IPS DF 19.7 (cell line): ENCODE data around the gene UGT3A1.
A peak's percentile ranks its signal among the peaks of the same experiment; 100 is the strongest.
"Not testable (repeated sequence)": the region's sequence is repeated elsewhere in the genome, so short reads cannot be mapped to it uniquely, and the experiment has no call there.

Source experiments
- DNase-seq: peaks from one replicate; pipeline ENCODE4 v3.0.0-alpha.2; 2013; ENCODE audit warnings: low read depth, low spot score

Gene UGT3A1

DNA sequence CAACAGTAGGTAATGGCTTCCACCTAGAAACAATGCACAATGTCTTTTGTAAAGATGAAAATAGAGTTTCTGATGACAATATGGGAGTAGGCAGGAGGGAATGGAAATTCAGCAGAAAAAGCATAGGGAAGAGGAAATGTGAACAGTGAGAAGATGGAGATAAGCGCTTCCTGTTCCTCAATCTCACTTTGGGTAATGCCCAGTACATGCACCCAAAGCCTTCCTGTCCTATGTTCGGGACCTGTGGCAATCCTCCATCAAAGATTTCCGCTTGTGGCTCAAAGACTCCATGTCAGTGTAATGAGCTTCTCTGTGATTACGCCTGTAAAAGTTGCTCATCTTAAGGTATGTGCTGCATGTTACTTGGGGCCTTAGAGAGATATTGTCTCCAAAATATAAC lies 2.7 kb downstream of the UGT3A1 start:
- no peak for DNase-seq

DNA sequence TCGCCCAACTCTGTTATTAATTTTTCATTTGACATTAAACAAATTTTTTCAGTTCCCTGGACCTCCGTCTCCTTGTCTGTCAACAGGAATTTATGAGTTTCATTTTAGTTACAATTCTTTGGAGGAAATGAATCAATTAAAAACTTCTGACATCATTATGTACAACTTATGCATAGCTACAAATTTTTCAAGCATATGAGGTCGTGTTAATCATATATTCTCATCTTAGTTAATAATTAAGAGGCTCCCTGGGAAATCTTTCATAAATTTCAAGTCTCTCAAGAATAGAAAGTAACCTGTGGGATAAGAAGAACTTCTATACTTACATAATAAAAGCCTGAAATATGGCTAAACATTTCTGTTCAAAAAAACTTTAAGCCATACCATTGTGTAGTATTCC lies 3.4 kb downstream of the UGT3A1 start:
- no peak for DNase-seq

DNA sequence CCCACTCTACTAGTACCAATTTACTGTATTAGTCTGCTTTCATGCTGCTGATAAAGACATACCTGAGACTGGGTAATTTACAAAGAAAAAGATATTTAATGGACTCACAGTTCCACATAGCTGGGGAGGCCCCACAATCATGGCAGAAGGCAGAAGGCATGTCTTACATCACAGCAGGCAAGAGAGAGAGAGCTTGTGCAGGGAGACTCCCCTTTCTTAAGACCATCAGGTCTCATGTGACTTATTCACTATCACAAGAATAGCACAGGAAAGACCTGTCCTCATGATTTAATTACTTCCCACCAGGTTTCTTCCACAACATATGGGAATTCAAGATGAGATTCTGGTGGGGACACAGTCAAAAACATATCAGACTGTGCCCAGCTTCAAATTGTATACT lies 11.5 kb downstream of the UGT3A1 start:
- no peak for DNase-seq

DNA sequence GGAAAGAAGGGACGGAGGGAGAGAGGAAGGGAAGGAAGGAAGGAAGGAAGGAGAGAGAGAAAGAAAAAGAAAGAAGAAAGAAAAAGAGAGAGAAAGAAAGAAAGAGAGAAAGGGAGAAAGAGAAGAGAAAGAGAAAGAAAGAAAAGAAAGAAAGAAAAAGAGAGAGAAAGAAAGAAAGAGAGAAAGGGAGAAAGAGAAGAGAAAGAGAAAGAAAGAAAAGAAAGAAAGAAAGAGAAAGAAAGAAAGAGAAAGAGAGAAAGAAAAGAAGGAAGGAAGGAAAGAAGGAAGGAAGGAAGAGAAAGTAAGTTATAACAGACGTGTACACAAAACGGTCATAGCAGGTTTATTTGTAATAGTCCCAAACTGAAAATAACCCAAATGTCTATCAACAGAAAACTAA lies 14.3 kb downstream of the UGT3A1 start:
- DNase-seq = not testable (repeated sequence)

DNA sequence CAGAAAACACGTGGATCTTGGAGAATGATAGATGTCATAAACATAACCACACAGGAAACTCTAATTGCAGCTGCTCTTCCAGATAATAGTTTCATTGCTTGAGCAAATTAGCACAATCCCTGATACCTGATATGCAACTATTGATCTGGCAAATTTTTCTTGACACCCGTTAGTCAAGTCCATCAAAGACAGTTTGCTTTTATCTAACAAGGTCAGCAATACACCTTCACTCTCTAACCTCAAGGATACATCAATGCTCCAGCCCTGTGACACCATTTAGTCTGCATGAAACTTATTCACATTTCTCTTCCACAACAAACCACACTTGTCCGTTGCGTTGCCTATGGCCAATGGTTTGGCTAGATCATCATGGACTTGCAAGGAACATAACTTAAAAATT lies 16.6 kb downstream of the UGT3A1 start:
- DNase-seq = no peak

DNA sequence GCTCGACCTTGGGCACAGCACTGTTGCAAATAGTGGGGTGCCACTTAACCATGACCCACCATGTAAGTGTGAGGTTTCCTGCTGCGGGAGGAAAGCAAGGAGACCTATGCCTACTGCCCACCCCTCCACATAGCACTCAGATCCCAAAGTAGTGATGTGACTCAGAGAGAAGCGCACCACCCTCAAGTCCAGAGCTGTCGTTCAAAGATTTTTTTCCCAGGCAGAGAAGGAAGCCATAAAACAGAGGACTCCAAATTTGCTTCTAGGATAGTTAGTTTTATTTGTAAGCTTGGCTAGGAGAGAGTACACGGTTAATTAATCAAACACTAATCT lies 19.3 kb downstream of the UGT3A1 start:
- no peak for DNase-seq

DNA sequence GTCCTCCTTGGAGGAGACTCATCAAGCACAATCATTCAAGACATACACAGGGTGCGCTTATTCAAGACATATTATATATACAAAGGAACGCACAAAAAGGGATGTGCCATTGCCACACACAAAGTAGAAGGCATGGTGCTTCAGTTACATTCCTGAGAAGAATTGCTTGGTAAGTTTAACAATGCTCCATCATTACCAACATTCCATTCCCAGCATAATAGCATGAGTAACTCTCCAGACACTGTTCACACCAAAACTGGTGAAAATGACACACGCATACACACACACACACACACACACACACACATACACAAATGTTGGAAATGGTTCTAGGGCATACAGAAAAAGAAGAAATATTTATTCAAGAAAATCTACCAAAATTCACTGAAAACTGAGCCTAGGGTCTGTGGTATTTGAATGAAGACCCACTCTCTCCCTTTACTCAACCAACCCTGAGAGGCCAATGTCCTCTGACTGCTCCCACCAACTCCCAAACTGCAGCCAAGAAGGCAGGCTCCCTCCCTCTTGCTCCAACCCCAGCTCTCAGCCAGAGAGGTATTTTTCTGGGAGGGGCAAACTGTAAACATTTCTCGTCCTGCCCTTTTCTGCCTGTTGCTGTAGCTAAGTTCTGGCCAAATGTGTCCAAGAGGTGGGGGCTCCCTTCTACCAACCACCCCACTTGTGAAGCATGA lies 19.9 kb downstream of the UGT3A1 start:
- no peak for DNase-seq

DNA sequence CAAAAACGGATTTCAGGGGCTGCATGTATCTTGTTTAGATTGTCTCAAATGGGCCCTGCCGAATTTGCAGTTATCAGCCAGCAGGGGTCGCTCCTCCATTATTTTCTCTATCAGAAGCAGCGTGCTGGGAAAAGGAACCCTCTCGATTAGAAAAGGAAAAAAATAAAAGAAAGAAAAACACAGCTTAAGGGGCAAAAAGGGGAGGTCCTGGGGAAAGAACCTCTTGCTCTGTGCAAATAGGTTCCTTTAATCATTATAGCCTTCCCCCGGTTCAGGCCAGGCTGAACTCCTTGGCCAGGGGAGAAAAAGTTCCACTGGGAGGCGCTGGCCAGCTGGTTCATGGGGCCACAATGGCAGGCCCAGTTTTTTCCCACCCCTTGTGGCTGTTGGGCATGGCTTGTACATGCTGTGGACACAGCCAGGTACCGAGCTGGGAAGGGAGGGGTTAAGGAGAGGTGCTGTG lies 27.8 kb downstream of the UGT3A1 start:
- DNase-seq = no peak

DNA sequence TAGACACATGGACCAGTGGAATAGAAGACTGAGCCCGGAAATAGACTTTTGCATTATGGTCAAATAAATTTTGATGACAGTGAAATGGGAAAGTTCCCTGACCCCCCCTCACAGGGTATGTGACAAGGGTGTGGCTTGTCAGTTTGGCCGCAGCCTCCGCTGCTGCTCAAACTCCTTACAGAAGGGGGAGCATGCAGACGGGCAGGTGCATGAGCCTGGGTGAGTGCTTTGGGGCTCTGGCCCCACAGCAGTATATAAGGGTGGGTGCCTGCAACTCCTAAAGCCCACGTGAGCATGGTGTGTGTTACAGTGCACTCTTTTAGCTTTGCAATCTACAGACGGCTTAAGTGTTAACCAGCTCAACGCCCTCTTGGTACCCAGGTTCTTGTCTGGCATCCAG lies 30.9 kb downstream of the UGT3A1 start:
- no peak for DNase-seq

DNA sequence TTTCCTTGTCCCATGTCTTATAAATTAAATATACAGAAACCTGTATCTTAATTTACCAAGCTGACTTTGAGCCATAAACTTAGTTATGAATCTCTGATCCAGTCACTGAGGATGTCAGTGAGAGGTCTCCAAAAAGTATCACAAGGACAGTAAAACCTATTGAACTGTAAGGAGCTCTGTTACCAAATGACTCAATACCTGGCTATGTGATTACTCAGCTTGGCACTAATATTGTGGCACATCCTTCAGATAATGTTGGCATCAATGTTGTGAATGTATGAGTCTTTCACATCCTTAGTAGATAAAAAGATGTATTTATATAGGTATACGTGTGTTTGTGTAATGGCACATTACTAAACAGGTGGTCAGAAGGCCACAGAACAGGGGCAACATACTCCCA lies 34.8 kb downstream of the UGT3A1 start:
- no peak for DNase-seq

DNA sequence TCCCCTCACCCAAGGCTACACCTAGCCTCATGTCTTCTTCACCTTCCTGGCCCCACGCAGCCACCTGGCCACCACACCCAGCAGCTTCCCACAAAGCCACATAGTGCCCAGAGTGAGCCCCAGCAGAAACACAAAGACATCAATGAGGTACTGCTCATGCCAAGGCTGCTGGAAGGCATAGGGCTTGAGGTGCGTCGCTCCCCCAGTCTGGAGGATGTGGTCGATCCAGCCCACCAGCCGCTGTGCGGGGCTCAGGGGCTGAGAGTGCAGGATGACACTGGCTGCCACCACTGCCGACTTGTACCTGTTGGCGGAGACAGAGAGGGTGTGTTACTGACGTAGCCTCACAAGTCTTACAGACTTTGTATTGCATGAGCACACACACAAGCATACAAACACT lies 37.0 kb downstream of the UGT3A1 start:
- DNase-seq = no peak

DNA sequence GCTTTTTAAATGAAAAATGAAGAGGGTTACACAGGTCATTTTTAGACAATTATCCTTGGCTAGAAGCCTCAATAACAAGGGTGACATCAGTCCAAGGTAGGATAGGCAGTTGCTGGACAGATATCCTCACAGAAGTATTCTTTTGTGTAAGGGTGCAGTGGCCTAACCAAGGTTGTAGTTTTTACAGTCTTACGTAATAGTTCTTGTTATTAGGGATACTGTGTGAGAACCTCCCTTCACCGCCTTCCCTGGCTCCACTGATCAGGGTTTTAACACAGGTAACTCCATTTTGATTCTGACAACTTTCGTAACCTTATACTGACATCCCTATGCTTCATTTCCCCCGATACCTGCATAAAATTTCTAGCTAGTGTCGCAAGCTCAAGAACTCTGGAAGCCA lies 44.1 kb downstream of the UGT3A1 start:
- no peak for DNase-seq

DNA sequence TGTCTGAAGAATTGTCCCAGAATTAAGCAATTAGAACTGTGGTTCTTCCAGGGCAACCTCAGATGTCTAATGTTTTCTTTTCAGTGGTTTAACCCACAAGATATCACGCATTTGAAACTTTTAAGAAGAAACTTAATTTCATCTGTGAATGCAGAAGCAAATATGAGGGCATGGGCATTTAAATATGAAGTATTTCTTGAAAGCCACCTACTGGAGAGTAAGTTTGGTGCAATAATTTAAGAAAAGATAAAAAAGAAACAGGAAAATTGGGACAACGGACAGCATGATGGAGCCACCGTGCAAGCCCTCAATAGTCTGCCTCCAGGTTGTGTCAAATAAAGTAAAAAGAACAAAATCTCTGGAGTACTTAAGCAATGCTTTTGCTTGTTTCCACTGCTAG lies 51.6 kb downstream of the UGT3A1 start:
- no peak for DNase-seq

DNA sequence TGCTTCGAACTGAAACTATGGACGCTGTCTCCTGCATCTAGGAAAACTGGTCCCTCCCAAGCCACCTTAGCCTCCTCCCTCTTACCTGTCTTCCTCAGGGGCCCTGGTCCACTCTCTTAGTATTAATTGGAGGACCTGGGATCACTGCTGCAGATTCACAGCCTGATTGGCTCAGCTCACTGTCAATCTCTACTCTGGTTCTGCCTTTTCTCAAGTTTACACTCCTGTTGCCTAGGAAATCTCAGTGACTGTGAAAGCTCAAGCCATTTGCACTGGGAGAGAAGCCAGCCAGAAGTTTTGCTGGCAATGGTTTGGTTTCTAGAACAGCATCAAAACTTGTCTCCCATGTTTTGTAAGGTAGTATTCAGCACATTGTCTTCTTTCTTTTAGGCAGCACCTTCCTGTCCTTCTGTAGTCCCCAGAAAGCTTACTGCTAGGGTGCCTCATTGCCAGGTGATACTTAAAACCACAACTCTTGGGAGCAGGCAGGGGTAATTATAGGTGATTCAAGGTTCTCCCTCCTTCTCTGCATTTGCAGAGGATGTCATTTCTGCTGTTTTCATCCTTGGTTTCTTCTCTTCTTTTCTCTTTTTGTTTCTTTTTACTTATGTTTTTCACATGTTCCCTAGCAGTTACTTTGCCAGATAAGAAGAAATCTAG lies 52.5 kb downstream of the UGT3A1 start, which contains the start of gene CAPSL:
TSS of gene CAPSL (minus strand) at position 55 of the 660 bp plus-strand sequence. CDS start 17,502 bp downstream, outside the sequence.
- peak; percentile 97 for DNase-seq

DNA sequence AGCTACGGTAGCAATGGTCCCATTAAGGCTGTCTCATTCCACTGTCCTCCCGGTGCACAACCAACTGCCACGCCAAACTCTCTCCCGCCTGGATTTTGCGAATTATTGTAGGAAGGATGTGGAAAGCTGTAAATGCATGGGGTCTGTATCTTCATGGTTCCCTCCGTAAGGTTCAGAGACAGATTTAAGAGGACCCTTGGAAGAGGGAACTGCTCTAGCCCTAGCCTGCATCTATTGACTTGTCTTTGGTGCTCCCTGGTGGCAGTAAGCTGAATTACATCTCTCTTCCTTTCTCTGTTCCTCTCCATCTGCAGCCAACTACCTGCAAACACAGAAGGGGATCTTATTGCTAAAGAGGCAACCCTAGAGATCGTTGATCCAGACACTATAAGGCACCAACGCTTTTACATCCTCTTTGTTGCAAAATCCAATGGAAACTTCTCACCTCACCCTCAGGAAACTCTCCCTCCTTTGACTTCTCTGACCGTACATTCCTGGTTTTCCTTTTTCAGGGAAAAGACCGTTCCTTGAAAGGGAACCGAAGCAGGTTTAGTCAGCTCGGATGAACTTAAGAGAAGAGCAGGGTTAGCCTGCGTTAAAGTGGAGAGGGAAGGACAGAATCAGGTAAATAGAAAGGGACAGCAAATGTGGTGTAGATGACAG lies 64.7 kb downstream of the UGT3A1 start:
- no peak for DNase-seq

DNA sequence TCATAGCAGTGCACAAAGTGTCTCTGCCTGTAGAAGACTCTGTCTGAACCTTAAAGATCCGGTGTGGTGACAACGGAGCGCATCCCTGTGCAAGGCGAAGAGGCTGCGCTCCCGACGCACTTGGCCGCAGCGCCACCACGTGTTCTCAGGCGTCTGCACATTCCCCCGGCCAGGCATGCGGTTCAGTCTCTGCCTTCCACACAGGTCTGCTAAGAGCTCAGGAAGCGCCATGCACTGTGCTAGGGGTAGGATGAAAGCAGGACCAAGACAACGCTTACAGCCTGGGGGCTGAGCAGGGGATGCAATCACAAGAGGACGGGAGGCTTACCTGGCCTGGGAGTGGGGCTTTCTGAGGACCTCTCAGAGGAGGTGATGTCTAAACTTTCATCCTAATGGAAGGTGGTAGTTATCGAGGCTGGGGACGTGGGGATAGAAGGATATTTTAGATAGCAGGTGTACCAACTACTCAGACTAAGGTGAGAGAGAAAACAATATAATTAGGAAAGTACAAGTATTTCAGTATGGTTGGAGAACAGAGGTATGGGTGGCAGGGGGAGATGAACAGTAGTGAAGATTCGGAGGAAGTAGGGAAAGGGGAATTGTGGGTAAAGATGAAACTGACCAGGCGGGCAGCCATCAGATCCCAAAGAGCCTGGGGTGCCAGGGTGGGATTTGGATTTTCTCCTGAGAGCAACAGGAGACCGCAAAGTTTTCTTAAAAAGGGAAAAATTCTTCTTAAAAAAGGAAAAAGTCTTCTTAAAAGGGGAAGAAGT lies 66.1 kb downstream of the UGT3A1 start:
- DNase-seq = no peak

DNA sequence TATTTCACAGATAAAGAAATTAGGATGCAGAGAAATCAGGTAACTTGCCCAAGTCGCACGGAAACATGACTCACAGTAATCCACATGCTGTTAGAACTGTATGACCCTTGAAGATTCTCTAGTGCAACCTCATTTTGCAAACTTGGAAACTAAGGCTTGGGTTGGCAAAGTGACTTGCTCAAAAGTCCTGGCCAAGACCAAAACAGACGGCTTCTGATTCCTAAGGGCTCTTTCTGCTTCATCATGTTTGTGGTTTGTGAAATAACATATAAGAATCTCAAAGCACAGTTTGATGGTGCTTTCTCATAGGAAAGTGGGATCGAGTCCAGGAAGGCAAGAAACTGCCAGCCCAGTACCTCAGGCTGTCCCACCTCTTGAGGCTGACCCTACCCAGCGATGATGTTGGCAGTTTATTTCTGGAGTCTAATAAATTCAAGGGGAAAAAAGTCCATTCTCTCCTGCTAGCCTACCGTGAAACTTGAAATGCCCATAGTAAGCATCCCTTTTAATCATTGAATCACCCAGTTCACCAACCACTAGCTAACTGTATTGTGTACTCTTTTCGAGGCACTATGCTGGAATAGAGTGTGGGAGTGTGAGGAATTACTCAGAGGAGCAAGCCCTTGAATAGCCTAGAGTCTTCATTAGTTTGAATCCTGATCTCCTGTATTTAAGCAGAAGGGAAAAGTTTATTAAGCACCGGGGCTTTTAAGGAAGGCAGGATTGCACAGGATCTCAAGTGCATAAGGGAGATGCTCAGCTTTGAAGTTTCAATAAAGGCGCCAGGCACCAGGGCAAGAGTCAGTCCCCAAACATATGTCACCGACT lies 66.9 kb downstream of the UGT3A1 start:
- DNase-seq = no peak

DNA sequence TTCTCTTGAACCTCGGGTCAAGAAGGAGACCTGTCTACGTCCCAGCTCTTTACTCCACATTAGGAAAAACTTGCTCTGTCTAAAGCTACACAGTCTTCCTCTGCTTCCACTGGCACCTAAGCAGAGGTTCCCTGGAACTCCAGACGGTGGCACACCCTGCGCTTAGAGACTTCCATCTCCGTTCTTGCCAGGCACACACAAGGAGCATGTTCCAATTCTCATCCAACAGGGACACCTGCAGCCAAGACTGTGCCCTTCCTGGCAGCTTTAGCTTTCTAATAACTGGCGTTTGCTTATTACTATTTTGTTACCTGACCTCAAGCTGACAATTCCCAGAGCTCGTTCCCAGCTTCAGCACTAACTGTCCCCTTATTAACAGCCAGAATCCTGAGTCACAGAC lies 68.7 kb downstream of the UGT3A1 start:
- no peak for DNase-seq

DNA sequence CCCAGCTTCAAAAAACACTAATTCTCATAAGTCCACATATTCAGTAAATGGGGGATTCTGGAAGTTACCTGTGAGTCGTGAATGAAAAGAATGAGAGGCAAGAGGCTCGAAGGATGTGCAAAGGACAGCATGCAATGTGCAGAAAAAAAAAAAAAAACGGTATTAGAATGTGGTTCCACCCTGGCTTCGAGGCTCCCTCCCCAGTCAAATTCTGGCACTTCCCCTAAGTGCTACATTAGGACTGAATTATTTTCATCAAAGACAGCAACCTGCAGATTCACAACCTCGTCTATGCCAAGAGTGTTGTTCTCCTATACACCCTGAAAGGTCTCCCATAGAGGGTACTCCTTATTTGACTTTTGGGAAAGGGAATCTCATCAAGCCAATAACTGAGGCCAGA lies 69.3 kb downstream of the UGT3A1 start:
- DNase-seq = no peak

DNA sequence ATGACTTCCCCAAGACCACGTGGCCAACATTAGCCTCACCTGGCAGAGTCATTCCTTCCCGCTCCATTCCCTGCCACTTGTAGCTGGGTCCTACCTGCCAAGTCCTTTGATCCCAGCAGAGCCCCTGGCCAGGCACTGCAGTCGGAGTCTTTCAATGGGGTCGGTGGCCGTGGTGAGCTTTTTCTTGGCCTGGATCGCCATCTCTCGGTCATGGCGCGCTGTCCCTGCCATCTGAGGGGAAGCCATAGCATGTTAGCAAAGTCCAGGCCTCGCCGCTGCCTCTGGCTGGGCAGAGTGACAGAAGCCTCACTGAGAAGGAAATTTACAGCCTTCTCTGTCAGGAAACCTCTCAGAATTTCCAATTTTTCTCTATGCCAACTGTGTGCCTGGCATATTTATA lies 70.3 kb downstream of the UGT3A1 start:
- no peak for DNase-seq

DNA sequence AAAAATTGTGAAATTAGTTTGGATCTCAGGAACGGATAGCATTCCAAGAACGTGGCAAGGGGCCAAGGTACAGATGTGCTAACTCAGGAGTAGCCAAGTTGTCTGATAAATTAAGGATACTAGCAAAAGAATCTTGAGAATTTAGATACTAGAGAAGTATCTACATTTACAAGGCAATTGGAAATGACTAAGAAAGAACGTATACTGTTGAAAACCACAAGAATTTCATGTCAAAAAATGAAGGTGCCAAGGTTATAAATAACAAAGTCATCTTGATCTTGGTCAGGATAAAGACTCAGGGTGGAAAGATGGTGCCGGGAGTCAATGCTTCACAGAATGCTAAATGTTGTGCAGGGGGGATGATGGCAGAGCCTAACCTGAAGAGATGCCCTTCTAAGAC lies 72.0 kb downstream of the UGT3A1 start:
- no peak for DNase-seq
